ENCODE measurements around the gene VAMP1.

GRCh38 chr12:6444031-6444430, 26.4 kb downstream of the VAMP1 start:
- TF ChIP-seq ZBTB11 (tag by site-specific recombination; conservative IDR thresholded peaks at IDR 0.05; ENCODE audit: low read depth) (no peak), BCL11A (tag by site-specific recombination; IDR thresholded peaks at IDR 0.05; ENCODE audit: low read depth) (no peak), CTCF (tag by site-specific recombination; IDR thresholded peaks at IDR 0.05) (no peak), BCL6B (tag by site-specific recombination; IDR thresholded peaks at IDR 0.05) (no peak), TSHZ1 (tag by site-specific recombination; IDR thresholded peaks at IDR 0.05; ENCODE audit: borderline replicate concordance) (no peak)
